ENCODE results near the gene SIN3A. TPM values are rescaled to one million over a fixed set of nuclear protein-coding genes. Genes with fewer than 3 reads are reported as not detected.

The SIN3A gene
- total RNA-seq, 1 donor from 2014 or later, result 75.4 TPM

DNA sequence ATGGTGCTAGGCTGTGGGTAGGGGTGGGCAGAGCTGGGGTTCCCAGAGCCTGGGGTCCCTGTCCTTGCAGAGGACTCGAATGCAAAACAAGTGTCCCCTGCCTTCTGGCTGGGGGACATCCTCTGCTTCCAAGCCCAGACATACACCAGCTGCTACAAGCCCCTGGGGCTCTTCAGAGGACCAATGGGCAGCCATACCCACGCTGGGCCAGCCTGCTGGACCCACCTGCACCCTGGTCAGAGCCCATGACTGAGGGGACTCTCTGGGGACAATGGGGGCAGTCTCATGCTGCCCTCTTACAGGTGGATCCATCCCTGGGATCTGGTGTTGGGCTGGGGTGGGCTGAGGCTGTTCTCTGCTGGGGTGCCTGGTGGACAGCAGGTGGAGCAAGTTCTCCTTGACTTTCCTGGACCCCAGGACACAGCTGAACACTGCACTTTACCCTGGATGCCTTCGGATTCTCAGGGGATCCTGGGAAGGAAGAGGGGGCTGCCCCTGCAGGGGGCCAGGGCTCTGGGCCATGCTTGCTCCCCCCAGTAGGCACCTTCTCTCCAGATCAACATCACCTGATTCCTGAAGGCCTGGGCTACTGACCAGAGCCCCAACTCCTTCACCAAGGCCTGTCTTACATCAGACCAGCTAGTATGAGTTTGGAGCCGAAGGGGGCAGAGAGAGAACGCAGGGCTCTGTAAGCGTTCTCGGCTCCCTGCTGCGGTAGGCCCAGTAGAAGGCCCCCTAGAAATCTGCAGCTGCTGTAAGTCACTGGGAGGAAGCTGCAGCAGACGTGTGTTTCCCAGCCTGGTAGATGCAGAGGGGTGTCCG is 122.8 kb downstream of the SIN3A start:
- no peak for TF ChIP-seq CTCF (conservative IDR thresholded peaks at IDR 0.05)
- Mint-ChIP-seq H3K4me1 (ENCODE audit: unreplicated experiment) (no peaks in the 10 kb centered on the region), H3K4me3 (no peak overlapping the region), H3K9me3 (no peaks in the 10 kb centered on the region), H3K36me3 (no peaks in the 10 kb centered on the region), H3K27ac (no peak overlapping the region), H3K27me3 (peaks cover 3% of the 10 kb centered on the region)
- DNase-seq (ENCODE audit: extremely low spot score, unreplicated experiment), result no peak

GRCh38 chr15:75327491-75327890 is 124.0 kb downstream of the SIN3A start:
- DNase-seq (ENCODE audit: extremely low spot score, unreplicated experiment), result no peak
- TF ChIP-seq CTCF (conservative IDR thresholded peaks at IDR 0.05), result no peak
- Mint-ChIP-seq H3K27ac (no peak overlapping the region), H3K4me1 (ENCODE audit: unreplicated experiment) (no peaks in the 10 kb centered on the region), H3K4me3 (no peak overlapping the region), H3K36me3 (no peaks in the 10 kb centered on the region), H3K27me3 (peaks cover 8% of the 10 kb centered on the region), H3K9me3 (no peaks in the 10 kb centered on the region)

GRCh38 chr15:75327005-75327404 is 124.5 kb downstream of the SIN3A start:
- Mint-ChIP-seq H3K36me3 (no peaks in the 10 kb centered on the region), H3K27ac (no peak overlapping the region), H3K27me3 (peaks cover 10% of the 10 kb centered on the region), H3K4me3 (no peak overlapping the region), H3K4me1 (ENCODE audit: unreplicated experiment) (no peaks in the 10 kb centered on the region), H3K9me3 (no peaks in the 10 kb centered on the region)
- TF ChIP-seq CTCF (conservative IDR thresholded peaks at IDR 0.05), result no peak
- no peak for DNase-seq (ENCODE audit: extremely low spot score, unreplicated experiment)

DNA sequence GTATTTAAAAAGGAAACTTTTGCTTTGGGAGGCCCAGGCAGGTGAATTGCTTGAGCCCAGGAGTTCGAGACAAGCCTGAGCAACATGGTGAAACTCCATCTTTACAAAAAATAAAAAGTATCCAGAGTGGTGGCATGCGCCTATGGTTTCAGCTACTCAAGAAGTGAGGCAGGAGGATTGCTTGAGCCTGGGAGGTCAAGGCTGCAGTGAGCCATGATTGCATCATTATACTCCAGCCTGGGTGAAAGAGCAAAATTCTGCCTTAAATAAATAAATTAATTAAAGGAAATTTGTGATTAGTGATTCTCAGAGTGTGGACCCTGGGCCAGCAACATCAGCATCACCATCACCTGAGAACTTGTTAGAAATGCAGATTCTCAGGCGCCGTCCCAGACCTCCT is 125.6 kb downstream of the SIN3A start:
- Mint-ChIP-seq H3K4me1 (ENCODE audit: unreplicated experiment) (no peaks in the 10 kb centered on the region), H3K4me3 (no peak overlapping the region), H3K36me3 (no peaks in the 10 kb centered on the region), H3K27ac (no peak overlapping the region), H3K27me3 (peaks cover 12% of the 10 kb centered on the region), H3K9me3 (no peaks in the 10 kb centered on the region)
- no peak for DNase-seq (ENCODE audit: extremely low spot score, unreplicated experiment)
- no peak for TF ChIP-seq CTCF (conservative IDR thresholded peaks at IDR 0.05)

GRCh38 chr15:75321711-75322110 is 129.8 kb downstream of the SIN3A start:
- Mint-ChIP-seq H3K27me3 (peaks cover 18% of the 10 kb centered on the region), H3K4me3 (no peak overlapping the region), H3K27ac (no peak overlapping the region), H3K4me1 (ENCODE audit: unreplicated experiment) (no peaks in the 10 kb centered on the region), H3K9me3 (no peaks in the 10 kb centered on the region), H3K36me3 (no peaks in the 10 kb centered on the region)
- TF ChIP-seq CTCF (conservative IDR thresholded peaks at IDR 0.05), result no peak
- DNase-seq (ENCODE audit: extremely low spot score, unreplicated experiment), result no peak

Small RNAs within 50 kb of the gene (microRNA-seq; reads per million reads assigned to microRNA genes)
- gene MIR631, result not detected

Other genes with a start within 250 kb of the SIN3A start
- gene C15orf39, start 249.8 kb downstream of the SIN3A start, total RNA-seq (ENCODE audit: low replicate concordance), result 44.5 and 70.3 TPM in 2 replicates
- not detected in 2 replicates for gene GOLGA6C, start 193.4 kb downstream of the SIN3A start, total RNA-seq (ENCODE audit: low replicate concordance)
- gene GOLGA6D, start 168.9 kb downstream of the SIN3A start, total RNA-seq (ENCODE audit: low replicate concordance), result 0.19 TPM in 1 of 2 replicates, not detected in the other
- 73.8 and 97.7 TPM in 2 replicates for gene COMMD4, start 115.6 kb downstream of the SIN3A start, total RNA-seq (ENCODE audit: low replicate concordance)
- gene NEIL1, start 104.7 kb downstream of the SIN3A start, total RNA-seq (ENCODE audit: low replicate concordance), result 30.7 and 40.4 TPM in 2 replicates
- gene MAN2C1, start 83.1 kb downstream of the SIN3A start, total RNA-seq (ENCODE audit: low replicate concordance), result 143 and 220 TPM in 2 replicates
- gene PTPN9, start 127.6 kb upstream of the SIN3A start, total RNA-seq (ENCODE audit: low replicate concordance), result 26.2 and 31.3 TPM in 2 replicates
- gene SNUPN, start 174.0 kb upstream of the SIN3A start, total RNA-seq (ENCODE audit: low replicate concordance), result 17.0 and 23.2 TPM in 2 replicates
- 68.4 and 75.2 TPM in 2 replicates for gene IMP3, start 188.5 kb upstream of the SIN3A start, total RNA-seq (ENCODE audit: low replicate concordance)
- gene SNX33, start 196.2 kb upstream of the SIN3A start, total RNA-seq (ENCODE audit: low replicate concordance), result 24.9 and 34.3 TPM in 2 replicates

All from type B pancreatic cell (in vitro differentiated cells).